HepG2 (cell line): ENCODE measurements around the gene KHNYN. TPM values are rescaled to one million over a fixed set of nuclear protein-coding genes. Genes with fewer than 3 reads are reported as not detected.

ENCODE experiments used
- ATF7 ChIP-seq, 2 experiments: fragments of 450-650 bp in 1 of 2; sonication (generic) in 1 of 2; formaldehyde crosslinking in 1 of 2; IDR thresholded peaks; 2 replicates each; pipeline versions ENCODE4 v1.4.0 to v1.6.1; 2016 to 2020; ENCODE audit warnings: antibody characterized with exemption in 1 of 2, mild to moderate bottlenecking in 1 of 2, missing genetic modification reagents in 1 of 2
- ATM ChIP-seq: fragments of 450-650 bp; IDR thresholded peaks from 2 replicates; pipeline ENCODE4 v1.7.1; 2017; ENCODE audit warnings: mild to moderate bottlenecking, borderline replicate concordance
- FOXC1 ChIP-seq: sonication (generic); formaldehyde crosslinking; IDR thresholded peaks from 2 replicates; pipeline ENCODE4 v1.8.0; 2022; ENCODE audit warnings: mild to moderate bottlenecking, missing genetic modification reagents, borderline replicate concordance
- KDM3A ChIP-seq: IDR thresholded peaks from 2 replicates; pipeline ENCODE4 v1.6.1; 2018; ENCODE audit warnings: low read depth, missing compliant biosample characterization
- MTF2 ChIP-seq: sonication (generic); formaldehyde crosslinking; IDR thresholded peaks from 2 replicates; pipeline ENCODE4 v1.5.0; 2020; ENCODE audit warnings: missing genetic modification reagents, borderline replicate concordance
- REXO4 ChIP-seq: sonication (generic); formaldehyde crosslinking; IDR thresholded peaks from 2 replicates; pipeline ENCODE4 v1.8.0; 2022; ENCODE audit warnings: missing genetic modification reagents, mild to moderate bottlenecking, borderline replicate concordance
- ZNF124 ChIP-seq: sonication (generic); formaldehyde crosslinking; IDR thresholded peaks from 2 replicates; pipeline ENCODE4 v1.4.0; 2020; ENCODE audit warnings: missing genetic modification reagents
- ZNF569 ChIP-seq: sonication (generic); formaldehyde crosslinking; IDR thresholded peaks from 2 replicates; pipeline ENCODE4 v1.5.0; 2020; ENCODE audit warnings: mild to moderate bottlenecking, missing genetic modification reagents, moderate library complexity, borderline replicate concordance
- ZNF776 ChIP-seq: sonication (generic); formaldehyde crosslinking; IDR thresholded peaks from 2 replicates; pipeline ENCODE4 v1.4.0; 2020; ENCODE audit warnings: mild to moderate bottlenecking, missing genetic modification reagents
- polyA plus RNA-seq, 8 experiments: library from polyadenylated mRNA; depleted of rRNA in 3 of 8; stranded (reverse) in 7 of 8; unstranded in 1 of 8; fragments of >200 nt; fragmentation: Illumina TruSeq in 4 of 8; extraction: Trizol in 4 of 8; gene quantifications; 2 replicates each; pipeline versions ENCODE4 v1.2.1 to v1.2.3, GENCODE V29; 2011 to 2016; ENCODE audit warnings: low read depth in 4 of 8, missing spikeins in 1 of 8, mixed read lengths in 1 of 8; ENCODE audit not compliant: insufficient read depth in 1 of 8
- total RNA-seq, 5 experiments: library from RNA; depleted of rRNA; stranded (reverse); fragments of >200 nt; fragmentation: Illumina TruSeq; extraction: Trizol; gene quantifications; 2 replicates each; pipeline ENCODE4 v1.2.3, GENCODE V29; 2016; ENCODE audit warnings: low read depth in 1 of 5
- TF ChIP-seq, protein P1 (sequence below): IDR thresholded peaks from 2 replicates; pipeline ENCODE4 v1.6.1; 2016; ENCODE audit warnings: low read depth, missing genetic modification reagents, missing compliant biosample characterization
- TF ChIP-seq, protein P2 (sequence below): sonication (generic); formaldehyde crosslinking; IDR thresholded peaks from 2 replicates; pipeline ENCODE4 v1.5.1; 2020; ENCODE audit warnings: mild to moderate bottlenecking, missing genetic modification reagents, borderline replicate concordance
- TF ChIP-seq, protein P3 (sequence below): sonication (generic); formaldehyde crosslinking; IDR thresholded peaks from 2 replicates; pipeline ENCODE4 v1.4.0; 2020; ENCODE audit warnings: missing genetic modification reagents
- TF ChIP-seq, protein P4 (sequence below): sonication (generic); formaldehyde crosslinking; IDR thresholded peaks from 2 replicates; pipeline ENCODE4 v1.4.0; 2020; ENCODE audit warnings: mild to moderate bottlenecking, missing genetic modification reagents

The KHNYN gene
- total and polyA plus RNA-seq, 2 of the 13 experiments (the other 11 are each of a cell fraction or from before 2014, with no cell fraction given), result 52.8 to 75.7 TPM

DNA sequence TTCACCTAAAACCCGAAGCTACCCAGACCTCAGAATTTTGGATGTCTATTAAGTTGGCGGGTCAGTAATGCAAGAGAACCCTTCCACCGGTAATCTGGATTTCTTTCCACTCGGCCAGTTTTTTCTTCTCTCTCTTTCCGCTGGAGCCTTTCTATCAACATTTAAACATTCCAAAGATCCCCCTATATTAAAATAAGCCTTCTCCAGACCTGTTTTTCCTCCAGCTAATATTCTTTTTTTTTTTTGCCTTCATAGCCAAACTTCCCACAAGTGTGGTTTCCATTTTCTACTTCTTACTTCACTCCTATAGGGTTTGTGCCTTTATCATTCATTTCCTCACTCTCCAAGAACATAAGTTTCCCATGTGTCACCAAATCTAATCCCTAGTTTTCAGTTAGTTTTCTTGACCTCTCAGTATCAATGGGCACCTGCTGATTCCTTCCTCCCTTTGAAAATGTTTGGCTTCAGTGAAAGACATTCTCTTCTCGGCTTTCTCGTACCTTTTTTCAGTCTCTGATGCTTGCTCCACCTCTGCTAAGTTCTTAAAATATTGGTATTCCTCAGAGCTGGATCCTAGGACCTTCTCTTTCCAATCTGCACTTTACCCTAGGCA lies 13.4 kb downstream of the KHNYN start (continued):
- TF ChIP-seq, protein P1, sequence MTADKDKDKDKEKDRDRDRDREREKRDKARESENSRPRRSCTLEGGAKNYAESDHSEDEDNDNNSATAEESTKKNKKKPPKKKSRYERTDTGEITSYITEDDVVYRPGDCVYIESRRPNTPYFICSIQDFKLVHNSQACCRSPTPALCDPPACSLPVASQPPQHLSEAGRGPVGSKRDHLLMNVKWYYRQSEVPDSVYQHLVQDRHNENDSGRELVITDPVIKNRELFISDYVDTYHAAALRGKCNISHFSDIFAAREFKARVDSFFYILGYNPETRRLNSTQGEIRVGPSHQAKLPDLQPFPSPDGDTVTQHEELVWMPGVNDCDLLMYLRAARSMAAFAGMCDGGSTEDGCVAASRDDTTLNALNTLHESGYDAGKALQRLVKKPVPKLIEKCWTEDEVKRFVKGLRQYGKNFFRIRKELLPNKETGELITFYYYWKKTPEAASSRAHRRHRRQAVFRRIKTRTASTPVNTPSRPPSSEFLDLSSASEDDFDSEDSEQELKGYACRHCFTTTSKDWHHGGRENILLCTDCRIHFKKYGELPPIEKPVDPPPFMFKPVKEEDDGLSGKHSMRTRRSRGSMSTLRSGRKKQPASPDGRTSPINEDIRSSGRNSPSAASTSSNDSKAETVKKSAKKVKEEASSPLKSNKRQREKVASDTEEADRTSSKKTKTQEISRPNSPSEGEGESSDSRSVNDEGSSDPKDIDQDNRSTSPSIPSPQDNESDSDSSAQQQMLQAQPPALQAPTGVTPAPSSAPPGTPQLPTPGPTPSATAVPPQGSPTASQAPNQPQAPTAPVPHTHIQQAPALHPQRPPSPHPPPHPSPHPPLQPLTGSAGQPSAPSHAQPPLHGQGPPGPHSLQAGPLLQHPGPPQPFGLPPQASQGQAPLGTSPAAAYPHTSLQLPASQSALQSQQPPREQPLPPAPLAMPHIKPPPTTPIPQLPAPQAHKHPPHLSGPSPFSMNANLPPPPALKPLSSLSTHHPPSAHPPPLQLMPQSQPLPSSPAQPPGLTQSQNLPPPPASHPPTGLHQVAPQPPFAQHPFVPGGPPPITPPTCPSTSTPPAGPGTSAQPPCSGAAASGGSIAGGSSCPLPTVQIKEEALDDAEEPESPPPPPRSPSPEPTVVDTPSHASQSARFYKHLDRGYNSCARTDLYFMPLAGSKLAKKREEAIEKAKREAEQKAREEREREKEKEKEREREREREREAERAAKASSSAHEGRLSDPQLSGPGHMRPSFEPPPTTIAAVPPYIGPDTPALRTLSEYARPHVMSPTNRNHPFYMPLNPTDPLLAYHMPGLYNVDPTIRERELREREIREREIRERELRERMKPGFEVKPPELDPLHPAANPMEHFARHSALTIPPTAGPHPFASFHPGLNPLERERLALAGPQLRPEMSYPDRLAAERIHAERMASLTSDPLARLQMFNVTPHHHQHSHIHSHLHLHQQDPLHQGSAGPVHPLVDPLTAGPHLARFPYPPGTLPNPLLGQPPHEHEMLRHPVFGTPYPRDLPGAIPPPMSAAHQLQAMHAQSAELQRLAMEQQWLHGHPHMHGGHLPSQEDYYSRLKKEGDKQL (CRISPR knock-in tag), result no peak
- TF ChIP-seq ZNF569 (CRISPR knock-in tag) (0 out of 2 replicates have a peak, but pooled peaks have one; percentile 17), REXO4 (CRISPR knock-in tag) (no peak), ATM (no peak), KDM3A (CRISPR knock-in tag) (no peak), ZNF776 (no peak), ZNF124 (CRISPR knock-in tag) (0 out of 2 replicates have a peak, but pooled peaks have one; percentile 17), FOXC1 (CRISPR knock-in tag) (no peak), MTF2 (0 out of 2 replicates have a peak, but pooled peaks have one; percentile 9), ATF7 (IDR thresholded peaks at IDR 0.05) (no peak), ATF7 (CRISPR knock-in tag; IDR thresholded peaks at IDR 0.05) (no peak)
- TF ChIP-seq, protein P2, sequence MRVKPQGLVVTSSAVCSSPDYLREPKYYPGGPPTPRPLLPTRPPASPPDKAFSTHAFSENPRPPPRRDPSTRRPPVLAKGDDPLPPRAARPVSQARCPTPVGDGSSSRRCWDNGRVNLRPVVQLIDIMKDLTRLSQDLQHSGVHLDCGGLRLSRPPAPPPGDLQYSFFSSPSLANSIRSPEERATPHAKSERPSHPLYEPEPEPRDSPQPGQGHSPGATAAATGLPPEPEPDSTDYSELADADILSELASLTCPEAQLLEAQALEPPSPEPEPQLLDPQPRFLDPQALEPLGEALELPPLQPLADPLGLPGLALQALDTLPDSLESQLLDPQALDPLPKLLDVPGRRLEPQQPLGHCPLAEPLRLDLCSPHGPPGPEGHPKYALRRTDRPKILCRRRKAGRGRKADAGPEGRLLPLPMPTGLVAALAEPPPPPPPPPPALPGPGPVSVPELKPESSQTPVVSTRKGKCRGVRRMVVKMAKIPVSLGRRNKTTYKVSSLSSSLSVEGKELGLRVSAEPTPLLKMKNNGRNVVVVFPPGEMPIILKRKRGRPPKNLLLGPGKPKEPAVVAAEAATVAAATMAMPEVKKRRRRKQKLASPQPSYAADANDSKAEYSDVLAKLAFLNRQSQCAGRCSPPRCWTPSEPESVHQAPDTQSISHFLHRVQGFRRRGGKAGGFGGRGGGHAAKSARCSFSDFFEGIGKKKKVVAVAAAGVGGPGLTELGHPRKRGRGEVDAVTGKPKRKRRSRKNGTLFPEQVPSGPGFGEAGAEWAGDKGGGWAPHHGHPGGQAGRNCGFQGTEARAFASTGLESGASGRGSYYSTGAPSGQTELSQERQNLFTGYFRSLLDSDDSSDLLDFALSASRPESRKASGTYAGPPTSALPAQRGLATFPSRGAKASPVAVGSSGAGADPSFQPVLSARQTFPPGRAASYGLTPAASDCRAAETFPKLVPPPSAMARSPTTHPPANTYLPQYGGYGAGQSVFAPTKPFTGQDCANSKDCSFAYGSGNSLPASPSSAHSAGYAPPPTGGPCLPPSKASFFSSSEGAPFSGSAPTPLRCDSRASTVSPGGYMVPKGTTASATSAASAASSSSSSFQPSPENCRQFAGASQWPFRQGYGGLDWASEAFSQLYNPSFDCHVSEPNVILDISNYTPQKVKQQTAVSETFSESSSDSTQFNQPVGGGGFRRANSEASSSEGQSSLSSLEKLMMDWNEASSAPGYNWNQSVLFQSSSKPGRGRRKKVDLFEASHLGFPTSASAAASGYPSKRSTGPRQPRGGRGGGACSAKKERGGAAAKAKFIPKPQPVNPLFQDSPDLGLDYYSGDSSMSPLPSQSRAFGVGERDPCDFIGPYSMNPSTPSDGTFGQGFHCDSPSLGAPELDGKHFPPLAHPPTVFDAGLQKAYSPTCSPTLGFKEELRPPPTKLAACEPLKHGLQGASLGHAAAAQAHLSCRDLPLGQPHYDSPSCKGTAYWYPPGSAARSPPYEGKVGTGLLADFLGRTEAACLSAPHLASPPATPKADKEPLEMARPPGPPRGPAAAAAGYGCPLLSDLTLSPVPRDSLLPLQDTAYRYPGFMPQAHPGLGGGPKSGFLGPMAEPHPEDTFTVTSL, result no peak
- TF ChIP-seq, protein P3, sequence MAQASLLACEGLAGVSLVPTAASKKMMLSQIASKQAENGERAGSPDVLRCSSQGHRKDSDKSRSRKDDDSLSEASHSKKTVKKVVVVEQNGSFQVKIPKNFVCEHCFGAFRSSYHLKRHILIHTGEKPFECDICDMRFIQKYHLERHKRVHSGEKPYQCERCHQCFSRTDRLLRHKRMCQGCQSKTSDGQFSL (CRISPR knock-in tag), result no peak
- TF ChIP-seq, protein P4, sequence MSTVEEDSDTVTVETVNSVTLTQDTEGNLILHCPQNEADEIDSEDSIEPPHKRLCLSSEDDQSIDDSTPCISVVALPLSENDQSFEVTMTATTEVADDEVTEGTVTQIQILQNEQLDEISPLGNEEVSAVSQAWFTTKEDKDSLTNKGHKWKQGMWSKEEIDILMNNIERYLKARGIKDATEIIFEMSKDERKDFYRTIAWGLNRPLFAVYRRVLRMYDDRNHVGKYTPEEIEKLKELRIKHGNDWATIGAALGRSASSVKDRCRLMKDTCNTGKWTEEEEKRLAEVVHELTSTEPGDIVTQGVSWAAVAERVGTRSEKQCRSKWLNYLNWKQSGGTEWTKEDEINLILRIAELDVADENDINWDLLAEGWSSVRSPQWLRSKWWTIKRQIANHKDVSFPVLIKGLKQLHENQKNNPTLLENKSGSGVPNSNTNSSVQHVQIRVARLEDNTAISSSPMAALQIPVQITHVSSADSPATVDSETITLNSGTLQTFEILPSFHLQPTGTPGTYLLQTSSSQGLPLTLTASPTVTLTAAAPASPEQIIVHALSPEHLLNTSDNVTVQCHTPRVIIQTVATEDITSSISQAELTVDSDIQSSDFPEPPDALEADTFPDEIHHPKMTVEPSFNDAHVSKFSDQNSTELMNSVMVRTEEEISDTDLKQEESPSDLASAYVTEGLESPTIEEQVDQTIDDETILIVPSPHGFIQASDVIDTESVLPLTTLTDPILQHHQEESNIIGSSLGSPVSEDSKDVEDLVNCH (CRISPR knock-in tag), result no peak
